Fibroblast of skin of left quadriceps (primary cell): ENCODE results near the gene BBLN.
A peak's percentile ranks its signal among the peaks of the same experiment; 100 is the strongest.

ENCODE experiments used
- DNase-seq, 2 experiments: peaks; one replicate each; pipeline ENCODE4 v3.0.0-alpha.2; 2013; ENCODE audit warnings: low read depth in 2 of 2

BBLN gene

GRCh38 chr9:128190013-128190412 is 29.9 kb downstream of the BBLN start:
- no peak for DNase-seq

DNA sequence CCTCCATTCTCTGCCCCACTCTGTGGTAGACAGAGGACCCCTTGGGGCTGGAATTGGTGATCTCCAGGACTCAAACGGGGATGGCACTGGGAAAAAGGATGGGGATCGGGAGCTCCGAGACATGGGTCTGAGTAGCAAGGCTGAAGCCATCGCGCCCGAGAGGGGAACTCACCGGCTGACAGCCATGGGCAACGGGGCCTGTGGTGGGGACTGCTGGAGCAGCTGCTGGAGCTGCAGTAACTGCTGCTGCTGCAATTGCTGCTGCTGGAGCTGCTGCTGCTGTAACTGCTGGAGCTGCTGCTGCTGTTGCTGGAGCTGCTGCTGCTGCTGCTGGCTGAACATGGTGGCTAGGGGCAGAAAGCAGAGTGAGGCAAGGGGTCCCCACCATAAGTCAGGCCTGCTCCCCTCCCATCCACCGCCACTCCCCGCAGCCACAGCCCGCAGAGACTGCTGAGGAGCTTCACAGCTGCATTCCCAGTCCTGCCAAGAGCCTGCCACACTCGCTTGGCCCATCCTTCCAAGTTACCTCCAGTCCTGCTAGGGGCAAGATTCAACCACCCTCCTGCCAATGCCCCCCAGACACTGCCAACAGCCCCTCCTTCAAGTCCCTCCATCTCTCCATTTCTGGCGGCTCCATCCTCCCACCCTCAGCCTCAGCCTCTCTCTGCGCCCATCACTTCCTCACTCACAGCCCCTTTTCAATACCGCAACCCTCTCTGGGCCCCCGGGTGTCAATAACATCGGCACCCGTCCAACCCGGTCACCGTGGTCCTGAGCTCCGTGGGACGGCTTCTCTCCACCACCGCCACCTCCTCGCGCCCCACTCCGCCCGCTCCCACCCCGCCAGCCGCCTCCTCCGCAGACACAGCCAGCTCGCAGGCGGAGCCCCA is 30.7 kb downstream of the BBLN start:
- no peak for DNase-seq

GRCh38 chr9:128191406-128192046 is 31.5 kb downstream of the BBLN start, which contains the start of gene CIZ1:
Gene CIZ1, minus strand, starts transcription at chr9:128191572. Its CDS starts 715 bp downstream, at chr9:128190857.
- DNase-seq, result peak in 1 of 2 experiments; percentile 47

DNA sequence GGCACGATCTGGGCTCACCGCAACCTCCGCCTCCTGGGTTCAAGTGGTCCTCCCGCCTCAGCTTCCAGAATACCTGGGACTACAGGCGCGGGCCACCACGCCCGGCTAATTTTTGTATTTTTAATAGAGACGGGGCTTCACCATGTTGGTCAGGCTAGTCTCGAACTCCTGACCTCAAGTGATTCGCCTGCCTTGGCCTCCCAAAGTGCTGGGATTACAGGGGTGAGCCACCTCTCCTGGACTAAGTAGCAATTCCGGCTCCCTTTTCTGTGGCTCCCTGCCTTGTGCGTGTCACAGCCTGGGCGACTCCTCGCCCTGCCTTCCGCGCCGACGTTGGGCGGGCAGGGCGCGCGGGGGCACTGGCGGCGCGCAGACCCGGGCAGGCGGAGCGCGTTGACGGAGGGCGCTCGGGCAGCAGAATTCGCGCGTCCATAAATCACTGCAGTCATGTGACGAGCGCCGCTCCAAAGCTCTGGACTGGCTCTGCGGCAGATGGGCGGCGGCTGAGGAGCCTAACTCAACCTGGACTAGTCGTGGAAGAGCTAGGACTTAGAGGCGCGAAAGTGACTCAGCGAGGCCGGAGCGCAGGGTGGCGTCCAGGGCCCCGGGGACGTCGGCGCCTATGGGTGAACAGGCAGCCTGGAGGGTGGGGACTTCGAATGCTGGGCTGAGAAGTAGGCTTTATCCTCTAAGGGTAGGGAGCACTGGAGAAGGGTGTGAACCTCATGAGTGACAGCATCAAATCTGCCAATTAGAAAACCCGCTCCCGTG is 32.7 kb downstream of the BBLN start:
- DNase-seq, result peak; percentile 70 to 73

DNA sequence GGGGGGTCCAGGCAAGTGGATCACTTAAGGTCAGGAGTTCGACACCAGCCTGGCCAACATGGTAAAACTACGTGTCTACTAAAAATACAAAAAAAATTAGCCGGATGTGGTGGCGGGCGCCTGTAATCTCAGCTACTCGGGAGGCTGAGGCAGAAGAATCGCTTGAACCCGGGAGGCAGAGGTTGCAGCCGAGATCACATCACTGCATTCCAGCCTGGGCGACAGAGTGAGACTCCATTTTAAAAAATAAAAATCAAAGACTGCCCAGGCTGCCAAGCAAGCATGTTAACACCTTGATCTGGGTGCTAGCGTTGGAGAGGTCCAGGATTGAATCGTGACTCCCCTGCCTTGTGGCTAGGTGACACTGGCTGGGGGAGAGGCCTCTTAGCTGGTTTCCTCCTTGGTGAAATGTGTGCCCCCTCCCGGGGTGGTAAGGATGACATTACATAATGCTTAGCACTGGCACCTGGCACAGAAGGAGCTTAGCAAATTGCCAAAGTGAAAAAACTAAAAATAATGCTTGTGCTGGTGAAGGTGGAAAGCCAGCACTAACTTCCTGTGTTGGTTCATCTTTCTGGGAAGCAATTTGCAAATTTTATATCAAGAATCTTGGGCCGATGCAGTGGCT is 33.5 kb downstream of the BBLN start:
- no peak for DNase-seq

GRCh38 chr9:128201441-128202369 is 41.6 kb downstream of the BBLN start:
- DNase-seq, result no peak

DNA sequence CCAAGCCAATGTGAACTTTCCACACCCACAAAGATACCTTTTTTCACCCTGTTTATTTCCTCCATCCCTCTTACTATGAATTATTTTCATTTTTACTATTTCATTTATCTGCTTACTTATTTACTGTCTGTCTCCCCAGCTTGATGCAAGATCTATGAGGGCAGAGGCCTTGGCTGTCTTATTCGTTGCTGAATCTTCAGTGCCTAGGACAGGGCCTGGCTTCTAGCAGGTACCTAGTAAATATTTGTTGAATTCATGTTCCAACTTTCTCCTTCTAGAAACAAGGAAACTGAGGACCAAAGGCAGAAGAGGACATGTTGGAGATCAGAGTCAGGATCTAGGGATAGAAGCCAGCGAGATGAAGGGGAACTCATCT is 42.6 kb downstream of the BBLN start:
- DNase-seq, result no peak

DNA sequence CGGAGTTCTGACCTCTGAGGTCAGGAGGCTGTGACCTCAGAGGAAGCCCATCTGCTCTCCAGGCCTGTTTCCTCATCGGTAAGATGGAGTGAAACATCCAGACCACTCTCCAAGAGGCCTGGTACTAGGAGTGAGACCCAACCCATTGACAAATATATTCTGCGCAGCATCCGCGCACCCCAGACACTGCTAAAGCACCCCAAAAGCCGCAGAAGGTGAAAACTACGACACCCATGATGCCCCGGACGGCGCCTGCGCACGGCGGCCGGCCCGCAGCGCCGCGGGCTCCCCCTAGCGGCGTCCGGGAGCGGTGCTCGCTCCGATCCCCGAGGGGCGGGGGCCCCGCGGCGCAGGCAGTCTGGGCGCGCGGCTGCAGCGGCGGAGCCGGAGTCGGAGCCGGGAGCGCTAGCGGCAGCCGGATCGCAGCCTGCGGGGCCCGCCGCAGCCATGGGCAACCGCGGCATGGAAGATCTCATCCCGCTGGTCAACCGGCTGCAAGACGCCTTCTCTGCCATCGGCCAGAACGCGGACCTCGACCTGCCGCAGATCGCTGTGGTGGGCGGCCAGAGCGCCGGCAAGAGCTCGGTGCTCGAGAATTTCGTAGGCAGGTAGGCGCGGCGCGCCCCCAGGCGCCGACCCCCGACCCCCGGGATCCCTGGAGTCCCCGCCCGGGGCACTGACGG is 43.1 kb downstream of the BBLN start, which contains the start of gene DNM1:
TSS of gene DNM1 (plus strand) at position 356 of the 683 bp plus-strand sequence. CDS start at position 448, 92 bp downstream.
- peak in 1 of 2 experiments; percentile 29 for DNase-seq

DNA sequence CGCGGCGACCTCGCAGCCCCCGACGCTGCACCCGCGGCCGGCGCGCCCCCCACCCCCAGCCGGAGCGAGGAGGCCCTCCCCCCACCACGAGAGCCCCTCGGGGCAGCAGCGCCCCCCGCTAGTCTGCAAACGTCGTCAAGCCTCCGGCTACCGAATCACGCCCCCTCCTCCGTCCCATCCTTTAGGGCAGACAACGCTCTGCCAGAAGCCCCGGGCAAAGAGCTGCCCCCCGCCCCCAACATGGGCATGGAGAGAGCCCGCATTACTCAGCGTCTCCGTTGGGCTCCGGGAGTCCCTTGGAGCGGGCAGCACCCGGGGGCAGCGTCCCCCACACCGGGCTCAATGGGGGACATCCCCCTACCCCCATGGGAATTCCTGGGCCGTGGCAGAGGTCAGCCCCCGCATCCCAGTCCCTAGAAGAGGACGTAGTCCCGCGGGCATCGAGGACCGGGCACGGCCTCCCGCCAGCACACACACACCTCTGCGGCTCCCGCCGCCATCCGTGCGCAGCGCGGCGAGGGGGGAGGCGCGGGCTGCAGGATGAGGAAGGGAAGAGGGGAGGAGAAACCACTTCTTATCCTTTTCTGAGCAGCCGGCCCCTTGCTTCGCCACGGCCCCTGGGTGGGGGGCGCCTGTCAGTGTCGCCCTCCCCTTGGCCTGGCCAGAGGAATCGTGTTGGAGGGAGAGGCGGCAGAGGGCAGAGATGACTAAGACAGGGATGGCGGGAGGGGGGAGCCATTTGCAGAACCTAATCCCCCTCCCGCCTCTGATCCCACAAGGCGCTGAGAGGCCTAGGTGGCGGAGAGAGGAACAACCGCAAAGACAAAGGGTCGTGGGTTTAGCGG is 43.9 kb downstream of the BBLN start:
- DNase-seq, result no peak

DNA sequence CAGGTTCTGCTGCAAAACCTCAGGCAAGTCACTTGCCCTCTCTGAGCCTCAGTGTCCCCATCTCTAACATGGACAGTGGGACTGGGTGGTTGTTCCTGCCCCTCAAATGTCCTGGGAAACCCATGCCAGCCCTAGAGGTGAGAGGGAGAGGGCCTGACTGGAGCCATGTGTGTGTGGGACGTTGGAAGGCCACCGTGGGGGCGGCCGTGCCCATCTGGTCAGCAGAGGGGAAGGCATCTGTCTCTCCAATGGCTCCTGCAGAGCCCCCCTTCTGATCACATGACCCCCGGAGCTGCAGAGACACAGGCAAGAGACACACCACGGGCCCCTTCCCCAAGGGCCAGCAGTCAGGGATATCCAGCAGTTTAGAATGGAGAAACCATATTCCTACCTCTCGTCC is 44.8 kb downstream of the BBLN start:
- DNase-seq, result no peak

DNA sequence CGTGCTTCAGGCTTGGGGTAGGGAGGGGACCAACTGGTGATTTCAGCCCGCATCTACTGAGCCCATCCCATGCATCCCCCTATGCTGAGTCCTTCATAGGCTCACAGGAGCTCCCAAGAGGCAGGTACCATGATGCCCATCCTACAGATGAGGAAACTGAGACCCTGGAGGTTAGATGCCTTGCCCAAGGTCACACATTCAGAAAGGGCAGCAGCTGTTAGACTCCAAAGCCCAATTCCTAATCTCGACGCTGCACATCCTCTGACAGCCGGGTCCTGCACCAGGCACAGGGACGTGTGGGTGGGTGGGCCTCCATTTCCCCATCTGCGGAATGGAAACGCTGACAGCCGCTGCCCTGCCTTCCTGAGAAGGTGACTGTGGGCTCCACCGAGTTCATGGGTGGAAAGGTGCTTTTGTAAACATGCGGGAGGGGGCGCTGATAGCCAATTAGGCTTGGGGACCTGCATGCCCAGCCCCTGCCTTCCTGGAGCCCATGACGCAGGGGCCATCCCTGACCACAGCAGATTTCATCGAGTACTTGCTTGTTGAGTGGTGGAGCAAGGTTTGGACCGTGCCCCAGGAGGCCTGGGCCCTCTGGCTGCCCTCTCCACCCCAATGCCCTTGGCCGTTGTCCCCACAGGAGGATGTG is 45.4 kb downstream of the BBLN start:
- no peak for DNase-seq

DNA sequence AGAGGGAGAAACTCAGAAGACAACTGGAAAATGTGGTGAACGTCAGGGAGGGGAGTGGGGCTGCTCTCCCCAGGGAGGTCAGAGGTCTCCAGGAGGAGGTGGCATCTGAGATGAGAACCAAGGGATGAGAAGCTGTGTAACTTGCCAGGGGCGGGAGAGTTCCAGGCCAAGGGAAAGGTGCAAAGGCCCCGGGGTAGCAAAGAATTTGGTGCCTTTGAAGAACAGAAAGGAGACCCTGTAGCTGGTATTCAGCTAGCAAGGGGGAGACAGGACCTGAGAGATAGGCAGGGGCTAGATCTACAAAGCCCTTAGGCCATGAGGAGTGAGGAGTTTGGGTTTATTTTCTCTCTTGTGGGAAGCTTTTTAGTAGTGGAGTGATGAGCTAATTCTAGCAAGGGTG is 46.4 kb downstream of the BBLN start:
- no peak for DNase-seq

GRCh38 chr9:128206916-128207910 is 47.1 kb downstream of the BBLN start:
- DNase-seq, result no peak

- no peak for DNase-seq
Observed at GRCh38 chr9:128208386-128208785, 48.3 kb downstream of the BBLN start.

GRCh38 chr9:128208946-128209669 is 49.0 kb downstream of the BBLN start:
- DNase-seq, result no peak

GRCh38 chr9:128211186-128211980 is 51.3 kb downstream of the BBLN start:
- no peak for DNase-seq
